Endothelial cell of umbilical vein (primary cell): Measurements from ENCODE around the gene SNPH. TPM values are rescaled to one million over a fixed set of nuclear protein-coding genes. Genes with fewer than 3 reads are reported as not detected.

Source experiments
- BruUV-seq: library from RNA; stranded (reverse); fragments of 400-500 nt; replicated peaks from 2 replicates; lab custom pipeline; 2021; lab: Mats Ljungman, UMichigan
- CTCF ChIA-PET: fragments of 300-600, 350-600 bp; sonication (Branson Sonifier 250); formaldehyde crosslinking; loops from one replicate; lab custom pipeline; 2021; ENCODE audit warnings: antibody characterized with exemption, inconsistent platforms; lab: Charles Lee
- POLR2A ChIA-PET: fragments of 300-600, 350-600 bp; sonication (Branson Sonifier 250); formaldehyde crosslinking; loops from one replicate; lab custom pipeline; 2021; ENCODE audit warnings: antibody characterized with exemption, inconsistent platforms; lab: Charles Lee
- DNase-seq: peaks from one replicate; pipeline ENCODE4 v3.0.0-alpha.2; 2011; ENCODE audit warnings: low read depth, low spot score
- FAIRE-seq: peaks from 2 replicates; lab custom pipeline; 2011; peaks lifted over from hg19 to GRCh38; lab: Jason Lieb, UNC
- H2AFZ ChIP-seq: 2 replicates; pipeline ENCODE4 v1.6.0; 2012; ENCODE audit warnings: low read depth, low read length, control low read depth, inconsistent platforms
- H3K27ac ChIP-seq: 2 replicates; pipeline ENCODE4 v1.5.1; 2011; ENCODE audit warnings: low read depth, mild to moderate bottlenecking, control low read depth, low read length, moderate library complexity; ENCODE audit not compliant: insufficient read depth
- H3K27me3 ChIP-seq, 2 experiments: 2 replicates each; pipeline versions ENCODE4 v1.6.0 to v1.6.1; 2011; ENCODE audit warnings: low read length in 2 of 2, mixed read lengths in 1 of 2; ENCODE audit not compliant: control insufficient read depth in 2 of 2, insufficient read depth in 2 of 2
- H3K36me3 ChIP-seq, 2 experiments: 2 replicates in 1 of 2; 3 replicates in 1 of 2; pipeline ENCODE4 v1.5.1; 2011; ENCODE audit warnings: low read length in 2 of 2, mild to moderate bottlenecking in 1 of 2, moderate library complexity in 1 of 2; ENCODE audit not compliant: control insufficient read depth in 2 of 2, insufficient read depth in 2 of 2; ENCODE audit errors: extremely low read depth in 1 of 2
- H3K4me1 ChIP-seq: 3 replicates; pipeline ENCODE4 v1.5.1; 2011; ENCODE audit warnings: mild to moderate bottlenecking, low read length; ENCODE audit not compliant: control insufficient read depth, insufficient read depth; ENCODE audit errors: extremely low read depth
- H3K4me2 ChIP-seq: 2 replicates; pipeline ENCODE4 v1.6.1; 2011; ENCODE audit warnings: low read length, control low read depth, mixed read lengths; ENCODE audit not compliant: insufficient read depth
- H3K4me3 ChIP-seq, 3 experiments: fragments of 200-600 bp in 1 of 3; sonication (generic), shearing (Covaris generic) in 1 of 3; replicated peaks in 1 of 3; 2 replicates each; pipeline ENCODE4 v1.5.1; 2011 to 2016; ENCODE audit warnings: control low read depth in 3 of 3, low read length in 3 of 3, mild to moderate bottlenecking in 2 of 3, inconsistent platforms in 1 of 3, low read depth in 1 of 3, moderate library complexity in 1 of 3; ENCODE audit not compliant: insufficient read depth in 1 of 3
- H3K79me2 ChIP-seq: 2 replicates; pipeline ENCODE4 v1.6.0; 2012; ENCODE audit warnings: low read length, inconsistent platforms; ENCODE audit not compliant: control insufficient read depth, insufficient read depth
- H3K9ac ChIP-seq: replicated peaks from 2 replicates; pipeline ENCODE3; 2011; ENCODE audit warnings: low read length, control low read depth; ENCODE audit not compliant: insufficient read depth; ENCODE audit errors: extremely low read depth
- H3K9me1 ChIP-seq: replicated peaks from 3 replicates; pipeline ENCODE4 v1.6.0; 2011; ENCODE audit warnings: mild to moderate bottlenecking, low read length; ENCODE audit not compliant: control insufficient read depth, insufficient read depth; ENCODE audit errors: extremely low read depth
- H3K9me3 ChIP-seq: replicated peaks from 2 replicates; pipeline ENCODE4 v1.5.1; 2012; ENCODE audit warnings: low read length, inconsistent platforms; ENCODE audit not compliant: control insufficient read depth, insufficient read depth
- H4K20me1 ChIP-seq: replicated peaks from 2 replicates; pipeline ENCODE3; 2011; ENCODE audit warnings: mild to moderate bottlenecking, low read length; ENCODE audit not compliant: control insufficient read depth, insufficient read depth; ENCODE audit errors: extremely low read depth
- EZH2 ChIP-seq: IDR thresholded peaks from 2 replicates; pipeline ENCODE4 v1.6.1; 2012; ENCODE audit warnings: borderline replicate concordance, low read depth, mild to moderate bottlenecking, moderate library complexity, low read length, inconsistent platforms; ENCODE audit not compliant: severe bottlenecking
- FOS ChIP-seq: IDR thresholded peaks from 2 replicates; pipeline ENCODE4 v1.6.1; 2011; ENCODE audit warnings: mild to moderate bottlenecking, low read length, moderate library complexity, borderline replicate concordance; ENCODE audit not compliant: insufficient read depth
- GATA2 ChIP-seq: IDR thresholded peaks from 2 replicates; pipeline ENCODE4 v1.7.0; 2011; ENCODE audit warnings: low read depth, mild to moderate bottlenecking, moderate library complexity, mixed read lengths, low read length; ENCODE audit not compliant: insufficient read length, insufficient read depth
- MYC ChIP-seq: IDR thresholded peaks from one replicate; pipeline ENCODE4 v1.6.1; 2011; ENCODE audit warnings: mild to moderate bottlenecking, low read depth, low read length
- POLR2A ChIP-seq: IDR thresholded peaks from 2 replicates; pipeline ENCODE4 v1.6.1; 2012; ENCODE audit warnings: low read depth, mild to moderate bottlenecking, control low read depth, low read length
- POLR2AphosphoS5 ChIP-seq: IDR thresholded peaks from 2 replicates; pipeline ENCODE4 v1.6.1; 2012; ENCODE audit warnings: low read depth, mild to moderate bottlenecking, control low read depth, low read length, moderate library complexity; ENCODE audit not compliant: insufficient read depth
- dilution Hi-C: fragments of 300-500 bp; cut with MboI; formaldehyde crosslinking; loops from one replicate; pipeline ENCODE4 v1.15.0; 2019; ENCODE audit warnings: low sequenced_read_pairs; ENCODE audit not compliant: extremely low pct_ligation_motif_present
- intact Hi-C: fragments of 100-400 bp; cut with micrococcal nuclease; formaldehyde crosslinking; loops from one replicate; pipeline ENCODE4 v1.10.0; 2022
- polyA plus RNA-seq, 4 experiments: library from polyadenylated mRNA; depleted of rRNA in 3 of 4; stranded (reverse) in 3 of 4; unstranded in 1 of 4; fragments of >200 nt; gene quantifications; 2 replicates each; pipeline versions ENCODE4 v1.2.1 to v1.2.3, GENCODE V29; 2011 to 2012; ENCODE audit warnings: missing spikeins in 1 of 4
- total RNA-seq: library from RNA; stranded (reverse); gene quantifications from 2 replicates; pipeline ENCODE4 v1.2.3, GENCODE V29; 2021
- TF ChIP-seq, protein P1 (sequence below): IDR thresholded peaks from 2 replicates; pipeline ENCODE4 v1.6.1; 2011; ENCODE audit not compliant: insufficient read depth, insufficient read length
- TF ChIP-seq, protein P2 (sequence below), 2 donors: IDR thresholded peaks; 1 replicate in 1 of 2; 2 replicates in 1 of 2; pipeline ENCODE4 v1.5.1; 2011; ENCODE audit warnings: low read length in 2 of 2, mild to moderate bottlenecking in 2 of 2, moderate library complexity in 2 of 2, control low read depth in 1 of 2, inconsistent platforms in 1 of 2, low read depth in 1 of 2; ENCODE audit not compliant: insufficient read depth in 1 of 2; ENCODE audit errors: extremely low read depth in 1 of 2

The SNPH gene
- total and polyA plus RNA-seq, 2 donors (not counting 3 experiments of a cell fraction or from before 2014, with no cell fraction given), result 2.3 to 5.5 TPM

DNA sequence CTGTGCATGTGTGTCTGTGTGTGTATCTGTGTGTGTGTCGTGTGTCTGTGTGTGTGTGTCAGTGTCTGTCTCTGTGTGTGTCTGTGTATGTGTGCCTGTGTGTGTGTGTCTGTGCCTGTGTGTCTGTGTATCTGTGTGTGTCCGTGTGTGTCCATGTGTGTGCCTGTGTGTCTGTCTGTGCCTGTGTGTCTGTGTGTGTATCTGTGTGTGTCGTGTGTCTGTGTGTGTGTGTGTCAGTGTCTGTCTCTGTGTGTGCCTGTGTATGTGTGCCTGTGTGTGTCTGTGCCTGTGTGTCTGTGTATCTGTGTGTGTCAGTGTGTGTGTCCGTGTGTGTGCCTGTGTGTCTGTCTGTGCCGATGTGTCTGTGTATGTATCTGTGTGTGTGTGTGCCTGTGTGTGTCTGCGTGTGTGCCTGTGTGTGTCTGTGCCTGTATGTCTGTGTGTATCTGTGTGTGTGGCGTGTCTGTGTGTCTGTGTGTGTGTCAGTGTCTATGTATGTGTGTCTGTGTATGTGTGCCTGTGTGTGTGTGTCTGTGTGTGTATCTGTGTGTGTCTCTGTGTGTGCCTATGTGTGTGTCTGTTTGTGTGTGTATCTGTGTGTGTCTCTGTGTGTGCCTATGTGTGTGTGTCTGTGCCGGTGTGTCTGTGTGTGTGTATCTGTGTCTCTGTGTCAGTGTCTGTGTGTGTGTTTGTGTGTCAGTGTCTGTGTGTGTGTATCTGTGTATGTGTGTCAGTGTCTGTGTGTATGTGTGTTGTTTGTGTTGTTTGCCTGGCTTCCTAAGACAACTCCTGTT, 11.6 kb downstream of the SNPH start:
- dilution Hi-C loops (no loop called here), intact Hi-C loops (no loop called here)
- TF ChIP-seq, protein P1, sequence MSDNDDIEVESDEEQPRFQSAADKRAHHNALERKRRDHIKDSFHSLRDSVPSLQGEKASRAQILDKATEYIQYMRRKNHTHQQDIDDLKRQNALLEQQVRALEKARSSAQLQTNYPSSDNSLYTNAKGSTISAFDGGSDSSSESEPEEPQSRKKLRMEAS, result no peak
- TF ChIP-seq EZH2 (no peak), FOS (no peak), POLR2AphosphoS5 (no peak), POLR2A (no peak), GATA2 (no peak)
- H3K9ac ChIP-seq, result no peak overlapping the region
- no peak for FAIRE-seq
- no peaks in the 10 kb centered on the region for H3K9me3 ChIP-seq
- ChIA-PET CTCF (no interaction called here), POLR2A (no interaction called here)
- H3K36me3 ChIP-seq, result no peaks in the 10 kb centered on the region
- H3K27me3 ChIP-seq, result no peaks in the 10 kb centered on the region
- H3K4me2 ChIP-seq, result no peak overlapping the region
- BruUV-seq, result no TSS peak
- no peaks in the 10 kb centered on the region for H3K79me2 ChIP-seq
- no peak overlapping the region for H2AFZ ChIP-seq
- H3K4me3 ChIP-seq, result no peak overlapping the region
- H3K4me1 ChIP-seq, result no peaks in the 10 kb centered on the region
- no peak for DNase-seq
- no peaks in the 10 kb centered on the region for H4K20me1 ChIP-seq
- H3K27ac ChIP-seq, result no peak overlapping the region
- H3K9me1 ChIP-seq, result no peaks in the 10 kb centered on the region

DNA sequence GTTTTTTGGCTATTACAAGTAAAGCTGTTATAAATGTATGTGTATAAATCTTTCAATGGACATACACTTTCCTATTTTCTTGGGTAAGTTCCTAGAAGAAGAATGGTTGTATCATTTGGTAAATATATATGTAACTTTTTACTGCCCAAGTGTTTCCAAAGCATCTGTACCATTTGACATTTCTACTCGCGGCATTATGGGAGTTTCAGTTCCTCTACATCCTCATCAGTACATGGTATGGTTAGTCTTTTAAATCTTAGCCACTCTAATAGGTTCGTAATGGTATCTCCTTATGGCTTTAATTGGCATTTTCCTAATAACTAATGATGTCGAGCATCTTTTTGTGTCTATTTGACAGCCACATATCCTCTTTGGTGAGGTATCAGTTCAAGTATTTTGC, 12.9 kb downstream of the SNPH start:
- Histone ChIP-seq H3K27me3 (no peaks in the 10 kb centered on the region), H4K20me1 (no peaks in the 10 kb centered on the region), H3K9me3 (no peaks in the 10 kb centered on the region), H3K4me3 (no peak overlapping the region), H3K27ac (no peak overlapping the region), H3K36me3 (no peaks in the 10 kb centered on the region), H3K4me1 (no peaks in the 10 kb centered on the region), H3K79me2 (no peaks in the 10 kb centered on the region), H3K4me2 (no peak overlapping the region), H3K9ac (no peak overlapping the region), H2AFZ (no peak overlapping the region), H3K9me1 (no peaks in the 10 kb centered on the region)
- dilution Hi-C loops, result no loop called here
- intact Hi-C loops, result no loop called here
- no TSS peak for BruUV-seq
- DNase-seq (no peak), FAIRE-seq (no peak)
- TF ChIP-seq FOS, result no peak
- no peak for TF ChIP-seq MYC
- TF ChIP-seq, protein P1, result no peak
- TF ChIP-seq POLR2AphosphoS5, result no peak
- no peak for TF ChIP-seq POLR2A
- TF ChIP-seq EZH2, result no peak
- TF ChIP-seq, protein P2, sequence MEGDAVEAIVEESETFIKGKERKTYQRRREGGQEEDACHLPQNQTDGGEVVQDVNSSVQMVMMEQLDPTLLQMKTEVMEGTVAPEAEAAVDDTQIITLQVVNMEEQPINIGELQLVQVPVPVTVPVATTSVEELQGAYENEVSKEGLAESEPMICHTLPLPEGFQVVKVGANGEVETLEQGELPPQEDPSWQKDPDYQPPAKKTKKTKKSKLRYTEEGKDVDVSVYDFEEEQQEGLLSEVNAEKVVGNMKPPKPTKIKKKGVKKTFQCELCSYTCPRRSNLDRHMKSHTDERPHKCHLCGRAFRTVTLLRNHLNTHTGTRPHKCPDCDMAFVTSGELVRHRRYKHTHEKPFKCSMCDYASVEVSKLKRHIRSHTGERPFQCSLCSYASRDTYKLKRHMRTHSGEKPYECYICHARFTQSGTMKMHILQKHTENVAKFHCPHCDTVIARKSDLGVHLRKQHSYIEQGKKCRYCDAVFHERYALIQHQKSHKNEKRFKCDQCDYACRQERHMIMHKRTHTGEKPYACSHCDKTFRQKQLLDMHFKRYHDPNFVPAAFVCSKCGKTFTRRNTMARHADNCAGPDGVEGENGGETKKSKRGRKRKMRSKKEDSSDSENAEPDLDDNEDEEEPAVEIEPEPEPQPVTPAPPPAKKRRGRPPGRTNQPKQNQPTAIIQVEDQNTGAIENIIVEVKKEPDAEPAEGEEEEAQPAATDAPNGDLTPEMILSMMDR (IDR thresholded peaks at IDR 0.05; ENCODE audit: extremely low read depth in 1 of 2, insufficient read depth in 1 of 2, low read depth in 1 of 2, low read length in 2 of 2), result no peak
- CTCF ChIA-PET, result interaction anchor here (1.2 kb wide), 1 partner anchor 9 kb away, joined by 3 read pairs; no protein-coding TSS in a partner anchor
- POLR2A ChIA-PET, result no interaction called here
